Measurements from ENCODE around the gene TRIM17.

DNA sequence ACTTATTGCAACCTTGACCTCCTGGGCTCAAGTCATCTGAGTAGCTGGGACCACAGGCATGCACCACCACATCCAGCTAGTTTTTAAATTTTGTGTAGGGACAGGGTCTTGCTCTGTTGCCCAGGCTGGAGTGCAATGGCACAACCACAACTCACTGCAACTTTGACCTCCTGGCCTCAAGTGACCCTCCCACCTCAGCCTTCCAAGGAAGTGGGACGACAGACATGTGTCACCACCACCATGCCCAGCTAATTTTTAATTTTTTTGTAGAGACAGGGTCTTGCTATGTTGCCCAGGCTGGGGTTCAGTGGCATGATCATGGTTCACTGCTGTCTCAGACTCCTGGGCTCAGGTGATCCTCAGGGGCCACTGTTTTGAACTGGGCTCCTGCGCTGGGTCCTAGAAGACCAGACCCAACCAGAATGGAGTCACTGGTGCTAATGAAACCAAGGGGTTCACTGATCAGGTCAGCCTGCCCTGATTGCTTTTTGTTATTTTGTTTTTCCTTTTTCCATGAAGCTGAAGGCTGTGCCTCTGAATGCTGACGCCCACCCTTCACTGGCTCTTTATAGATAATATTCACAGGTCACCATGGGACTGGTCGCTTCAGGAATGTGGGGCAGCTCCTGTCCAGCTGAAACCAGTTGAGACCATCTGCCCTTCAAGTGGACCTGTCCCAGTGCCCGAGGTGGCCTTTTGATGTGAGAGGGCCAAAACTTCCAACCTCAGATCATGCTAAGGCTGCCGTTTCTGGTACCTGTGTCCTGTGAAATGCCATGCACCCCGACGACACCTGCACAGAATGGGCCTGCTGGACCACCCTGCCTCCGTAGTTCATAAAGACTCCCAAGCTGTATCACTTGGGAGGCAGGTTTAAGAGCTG is 4.9 kb downstream of the TRIM17 start:
- TF ChIP-seq POLR2A (IDR thresholded peaks at IDR 0.05) (no peak), POLR2AphosphoS5 (IDR thresholded peaks at IDR 0.05) (no peak)
- TF ChIP-seq, protein P1, sequence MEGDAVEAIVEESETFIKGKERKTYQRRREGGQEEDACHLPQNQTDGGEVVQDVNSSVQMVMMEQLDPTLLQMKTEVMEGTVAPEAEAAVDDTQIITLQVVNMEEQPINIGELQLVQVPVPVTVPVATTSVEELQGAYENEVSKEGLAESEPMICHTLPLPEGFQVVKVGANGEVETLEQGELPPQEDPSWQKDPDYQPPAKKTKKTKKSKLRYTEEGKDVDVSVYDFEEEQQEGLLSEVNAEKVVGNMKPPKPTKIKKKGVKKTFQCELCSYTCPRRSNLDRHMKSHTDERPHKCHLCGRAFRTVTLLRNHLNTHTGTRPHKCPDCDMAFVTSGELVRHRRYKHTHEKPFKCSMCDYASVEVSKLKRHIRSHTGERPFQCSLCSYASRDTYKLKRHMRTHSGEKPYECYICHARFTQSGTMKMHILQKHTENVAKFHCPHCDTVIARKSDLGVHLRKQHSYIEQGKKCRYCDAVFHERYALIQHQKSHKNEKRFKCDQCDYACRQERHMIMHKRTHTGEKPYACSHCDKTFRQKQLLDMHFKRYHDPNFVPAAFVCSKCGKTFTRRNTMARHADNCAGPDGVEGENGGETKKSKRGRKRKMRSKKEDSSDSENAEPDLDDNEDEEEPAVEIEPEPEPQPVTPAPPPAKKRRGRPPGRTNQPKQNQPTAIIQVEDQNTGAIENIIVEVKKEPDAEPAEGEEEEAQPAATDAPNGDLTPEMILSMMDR (IDR thresholded peaks at IDR 0.05) = no peak
